Liver (tissue), 9 donors: ENCODE results near the gene OMG. TPM values are rescaled to one million over a fixed set of nuclear protein-coding genes. Genes with fewer than 3 reads are reported as not detected.
"Not testable (repeated sequence)": the region's sequence is repeated elsewhere in the genome, so short reads cannot be mapped to it uniquely, and the experiment has no call there.

Experiments used
- DNase-seq: peaks from one replicate; pipeline ENCODE4 v3.0.0-alpha.2; 2017; ENCODE audit warnings: low spot score
- H3K27ac ChIP-seq, 2 donors: one replicate each; pipeline ENCODE4 v1.7.0; 2013; ENCODE audit warnings: inconsistent platforms in 2 of 2, low read length in 2 of 2, control low read depth in 1 of 2, low read depth in 1 of 2, mild to moderate bottlenecking in 1 of 2
- H3K27me3 ChIP-seq, 4 donors: one replicate each; pipeline versions ENCODE4 v1.6.1 to v1.7.0; 2013; ENCODE audit warnings: low read length in 3 of 4, inconsistent platforms in 1 of 4, mild to moderate bottlenecking in 1 of 4, moderate library complexity in 1 of 4; ENCODE audit not compliant: control insufficient read depth in 4 of 4, insufficient read depth in 4 of 4
- H3K36me3 ChIP-seq, 4 donors: one replicate each; pipeline versions ENCODE4 v1.6.1 to v1.7.0; 2013; ENCODE audit warnings: low read length in 3 of 4, mild to moderate bottlenecking in 3 of 4, low read depth in 1 of 4, moderate library complexity in 1 of 4; ENCODE audit not compliant: control insufficient read depth in 4 of 4, insufficient read depth in 3 of 4
- H3K4me1 ChIP-seq, 4 donors: one replicate each; pipeline versions ENCODE4 v1.6.1 to v1.7.0; 2013; ENCODE audit warnings: low read length in 3 of 4, mild to moderate bottlenecking in 3 of 4, moderate library complexity in 1 of 4; ENCODE audit not compliant: control insufficient read depth in 4 of 4, insufficient read depth in 4 of 4
- H3K4me3 ChIP-seq, 3 donors: one replicate each; pipeline versions ENCODE4 v1.6.1 to v1.7.0; 2013; ENCODE audit warnings: low read length in 3 of 3, control low read depth in 1 of 3, low read depth in 1 of 3, mild to moderate bottlenecking in 1 of 3
- H3K9ac ChIP-seq, 2 donors: one replicate each; pipeline ENCODE4 v1.7.0; 2013; ENCODE audit warnings: low read length in 2 of 2, mild to moderate bottlenecking in 2 of 2, moderate library complexity in 2 of 2, control low read depth in 1 of 2, low read depth in 1 of 2
- H3K9me3 ChIP-seq, 4 donors: one replicate each; pipeline versions ENCODE4 v1.6.1 to v1.7.0; 2013; ENCODE audit warnings: low read length in 3 of 4; ENCODE audit not compliant: control insufficient read depth in 4 of 4
- CTCF ChIP-seq: fragments of 150-350 bp; IDR thresholded peaks from 2 replicates; pipeline ENCODE4 v1.5.1; 2017; ENCODE audit warnings: improper control_type of control experiment, low read depth, low read length; ENCODE audit not compliant: missing input control
- FOXA1 ChIP-seq: IDR thresholded peaks from 2 replicates; pipeline ENCODE4 v1.6.1; 2016; ENCODE audit warnings: antibody characterized with exemption
- GABPA ChIP-seq, 2 donors: IDR thresholded peaks in 1 of 2; conservative IDR thresholded peaks in 1 of 2; 2 replicates each; pipeline ENCODE4 v1.6.1; 2016; ENCODE audit warnings: antibody characterized with exemption in 2 of 2, mild to moderate bottlenecking in 1 of 2, moderate library complexity in 1 of 2
- HNF4A ChIP-seq, 2 donors: conservative IDR thresholded peaks; 2 replicates each; pipeline ENCODE4 v1.6.1; 2016; ENCODE audit warnings: antibody characterized with exemption in 2 of 2, mild to moderate bottlenecking in 2 of 2
- NR2F2 ChIP-seq: IDR thresholded peaks from 2 replicates; pipeline ENCODE4 v1.6.1; 2016; ENCODE audit warnings: antibody characterized with exemption
- REST ChIP-seq: IDR thresholded peaks from 2 replicates; pipeline ENCODE4 v1.6.1; 2016; ENCODE audit warnings: antibody characterized with exemption, mild to moderate bottlenecking
- TAF1 ChIP-seq: conservative IDR thresholded peaks from 2 replicates; pipeline ENCODE4 v1.6.1; 2016; ENCODE audit warnings: antibody characterized with exemption, mild to moderate bottlenecking
- YY1 ChIP-seq: IDR thresholded peaks from 2 replicates; pipeline ENCODE4 v1.6.1; 2016; ENCODE audit warnings: antibody characterized with exemption, mild to moderate bottlenecking
- WGBS: extraction: QIAGEN DNeasy Blood & Tissue Kit; methylation state at CpG from one replicate; pipeline ENCODE4 v1.1.7; 2013; 5-methylcytosine and 5-hydroxymethylcytosine counted together
- polyA plus RNA-seq, 2 donors: library from polyadenylated mRNA; stranded (reverse) in 1 of 2; unstranded in 1 of 2; fragments of 200-250 nt in 1 of 2; fragments of >200 nt in 1 of 2; fragmentation: Nextera tagmentation in 1 of 2; extraction: Ambion mirVana in 1 of 2; gene quantifications; one replicate each; pipeline versions ENCODE4 v1.2.1 to v1.2.3, GENCODE V29; 2013 to 2015
- total RNA-seq, 2 donors: library from RNA; depleted of rRNA; stranded (reverse); fragments of >200 nt; gene quantifications; one replicate each; pipeline ENCODE4 v1.2.3, GENCODE V29; 2014
- donor health status: healthy.
- donor health status: healthy.
- donor health status: healthy.
- donor health status: healthy.
- donor health status: healthy.

The OMG gene
- total RNA-seq (under 1 TPM; 0.05 to 0.25 TPM), polyA plus RNA-seq (1 to 10 TPM in 1 of 2 donors, under 1 TPM in 1; 0.13 to 2.1 TPM)

GRCh38 chr17:31297090-31297489 lies at the start of gene OMG:
Gene OMG, minus strand, starts transcription at chr17:31297239. Its CDS starts 908 bp downstream, at chr17:31296331.
- H3K27me3 ChIP-seq = no peaks in the 10 kb centered on the region
- WGBS = 94% methylated on average over 7 of the region's 7 CpGs
- no peaks in the 10 kb centered on the region for H3K4me1 ChIP-seq
- DNase-seq = no peak
- H3K36me3 ChIP-seq = peaks cover 0 to 4% (median 2%) of the 10 kb centered on the region in 4 donors
- TF ChIP-seq YY1 (no peak), TAF1 (no peak)
- H3K9me3 ChIP-seq = no peaks in the 10 kb centered on the region
- H3K4me3 ChIP-seq = no peak within 1 kb of the TSS
- no peak within 1 kb of the TSS for H3K9ac ChIP-seq
- no peak within 1 kb of the TSS for H3K27ac ChIP-seq

GRCh38 chr17:31345191-31345747 lies 48.2 kb upstream of the OMG start:
- H3K36me3 ChIP-seq = peaks cover 0 to 25% (median 8%) of the 10 kb centered on the region in 4 donors
- 92% methylated on average over 21 of the region's 34 CpGs for WGBS
- H3K4me3 ChIP-seq, H3K27ac ChIP-seq, DNase-seq, H3K27me3 ChIP-seq, H3K9ac ChIP-seq, H3K9me3 ChIP-seq, H3K4me1 ChIP-seq: not testable (repeated sequence)

- no peaks in the 10 kb centered on the region for H3K27me3 ChIP-seq
- H3K36me3 ChIP-seq = peaks cover 1 to 32% (median 15%) of the 10 kb centered on the region in 4 donors
- no peak overlapping the region for H3K4me3 ChIP-seq
- 94% methylated on average over 6 of the region's 6 CpGs for WGBS
- no peak overlapping the region for H3K27ac ChIP-seq
- no peak overlapping the region for H3K9ac ChIP-seq
- H3K9me3 ChIP-seq = no peaks in the 10 kb centered on the region
- no peaks in the 10 kb centered on the region for H3K4me1 ChIP-seq
- TF ChIP-seq NR2F2 = no peak
- TF ChIP-seq HNF4A (conservative IDR thresholded peaks at IDR 0.05) = no peak
- TF ChIP-seq REST = no peak
- no peak for TF ChIP-seq CTCF
- no peak for TF ChIP-seq FOXA1
- no peak for TF ChIP-seq GABPA (IDR thresholded peaks at IDR 0.05 in 1 of 2, conservative IDR thresholded peaks at IDR 0.05 in 1 of 2)
- no peak for TF ChIP-seq TAF1
- no peak for DNase-seq
Observed at GRCh38 chr17:31339906-31340661, 43.0 kb upstream of the OMG start.
